Thyroid gland (tissue), 4 donors: ENCODE measurements around the gene KLHL42. TPM values are rescaled to one million over a fixed set of nuclear protein-coding genes. Genes with fewer than 3 reads are reported as not detected.

Experiments used
- DNase-seq, 2 donors: peaks; one replicate each; pipeline ENCODE4 v3.0.0-alpha.2; 2019
- H3K27ac ChIP-seq, 3 donors: fragments of 200-600 bp; sonication (generic); 1 replicate in 2 of 3; 2 replicates in 1 of 3; pipeline ENCODE4 v1.5.1; 2016 to 2019; ENCODE audit warnings: mild to moderate bottlenecking in 1 of 3, moderate library complexity in 1 of 3
- H3K27me3 ChIP-seq: fragments of 200-600 bp; sonication (generic); one replicate; pipeline ENCODE4 v1.5.1; 2019
- H3K36me3 ChIP-seq, 2 donors: fragments of 200-600 bp; sonication (generic); one replicate each; pipeline ENCODE4 v1.5.1; 2016 to 2019
- H3K4me1 ChIP-seq, 2 donors: fragments of 200-600 bp; sonication (generic); one replicate each; pipeline ENCODE4 v1.5.1; 2017 to 2019
- H3K4me3 ChIP-seq, 3 donors: fragments of 200-600 bp; sonication (generic); replicated peaks in 1 of 3; 1 replicate in 2 of 3; 2 replicates in 1 of 3; pipeline ENCODE4 v1.5.1; 2016; ENCODE audit warnings: mild to moderate bottlenecking in 1 of 3
- H3K9me3 ChIP-seq: fragments of 200-600 bp; sonication (generic); one replicate; pipeline ENCODE4 v1.5.1; 2017
- CTCF ChIP-seq, 6 experiments: fragments of 200-600 bp in 3 of 6; fragments of 450-650 bp in 3 of 6; sonication (generic) in 3 of 6; IDR thresholded peaks; one replicate each; pipeline ENCODE4 v1.5.1; 2016 to 2019; ENCODE audit warnings: antibody characterized with exemption in 6 of 6, mild to moderate bottlenecking in 2 of 6, inconsistent platforms in 1 of 6, moderate library complexity in 1 of 6
- POLR2A ChIP-seq, 2 donors: fragments of 450-650 bp; IDR thresholded peaks; one replicate each; pipeline ENCODE4 v1.6.1; 2017; ENCODE audit warnings: antibody characterized with exemption in 2 of 2, mild to moderate bottlenecking in 2 of 2, moderate library complexity in 1 of 2
- WGBS, 2 donors: methylation state at CpG; one replicate each; pipeline ENCODE4 v1.1.5; 2017; 5-methylcytosine and 5-hydroxymethylcytosine counted together
- intact Hi-C: fragments of 100-400 bp; cut with DNase I; formaldehyde crosslinking; loops from one replicate; pipeline ENCODE4 v1.15.1; 2023
- total RNA-seq, 4 donors: library from RNA; depleted of rRNA; stranded (reverse); fragments of >200 nt; gene quantifications; one replicate each; pipeline ENCODE4 v1.2.3, GENCODE V29; 2016

Gene KLHL42
- total RNA-seq, 4 donors from 2014 or later = 18.8 to 43.9 (median 22.7) TPM

GRCh38 chr12:27756670-27757195 is 23.3 kb upstream of the KLHL42 start:
- intact Hi-C loops = no loop called here
- H3K27me3 ChIP-seq = no peaks in the 10 kb centered on the region
- H3K4me1 ChIP-seq = no peaks in the 10 kb centered on the region
- no peak overlapping the region for H3K27ac ChIP-seq
- H3K9me3 ChIP-seq = no peaks in the 10 kb centered on the region
- WGBS, 2 donors = 97 to 99% methylated on average over 7 of the region's 7 CpGs
- TF ChIP-seq CTCF (IDR thresholded peaks at IDR 0.05) = no peak
- TF ChIP-seq POLR2A (IDR thresholded peaks at IDR 0.05) = no peak
- no peak for DNase-seq
- H3K36me3 ChIP-seq = peaks cover 0 to 7% of the 10 kb centered on the region in 2 donors
- H3K4me3 ChIP-seq = no peak overlapping the region

- Histone ChIP-seq H3K4me1 (no peaks in the 10 kb centered on the region), H3K4me3 (no peak overlapping the region), H3K9me3 (no peaks in the 10 kb centered on the region), H3K36me3 (no peaks in the 10 kb centered on the region), H3K27me3 (no peaks in the 10 kb centered on the region), H3K27ac (no peak overlapping the region)
- WGBS, 2 donors = 87 to 96% methylated on average over 2 of the region's 2 CpGs
- TF ChIP-seq CTCF (IDR thresholded peaks at IDR 0.05) (no peak), POLR2A (IDR thresholded peaks at IDR 0.05) (no peak)
- no peak for DNase-seq
- intact Hi-C loops = no loop called here
Observed at GRCh38 chr12:27762757-27763156, 17.3 kb upstream of the KLHL42 start.

GRCh38 chr12:27766587-27766986 is 13.4 kb upstream of the KLHL42 start:
- H3K4me1 ChIP-seq = no peaks in the 10 kb centered on the region

GRCh38 chr12:27769142-27769673 is 10.8 kb upstream of the KLHL42 start:
- no peaks in the 10 kb centered on the region for H3K36me3 ChIP-seq
- H3K4me1 ChIP-seq = no peaks in the 10 kb centered on the region
- no peak overlapping the region for H3K27ac ChIP-seq
- no peak for DNase-seq
- no peak for TF ChIP-seq CTCF (IDR thresholded peaks at IDR 0.05)
- TF ChIP-seq POLR2A (IDR thresholded peaks at IDR 0.05) = no peak
- intact Hi-C loops = no loop called here
- H3K9me3 ChIP-seq = no peaks in the 10 kb centered on the region
- no peak overlapping the region for H3K4me3 ChIP-seq
- H3K27me3 ChIP-seq = no peaks in the 10 kb centered on the region
- 90 to 91% methylated on average over 8 of the region's 8 CpGs for WGBS, 2 donors

More at GRCh38 chr12:27766587-27766986, 13.4 kb upstream of the KLHL42 start:
- Histone ChIP-seq H3K36me3 (no peaks in the 10 kb centered on the region), H3K4me3 (no peak overlapping the region), H3K27me3 (no peaks in the 10 kb centered on the region), H3K27ac (no peak overlapping the region), H3K9me3 (no peaks in the 10 kb centered on the region)
- no peak for DNase-seq
- no peak for TF ChIP-seq POLR2A (IDR thresholded peaks at IDR 0.05)
- TF ChIP-seq CTCF (IDR thresholded peaks at IDR 0.05) = no peak
- WGBS, 2 donors = 91 to 95% methylated on average over 3 of the region's 3 CpGs
- intact Hi-C loops = no loop called here

GRCh38 chr12:27771481-27772327 is 8.3 kb upstream of the KLHL42 start:
- WGBS, 2 donors = 80 to 81% methylated on average over 3 of the region's 3 CpGs
- no peak for DNase-seq

More at GRCh38 chr12:27771481-27772327, 8.3 kb upstream of the KLHL42 start:
- Histone ChIP-seq H3K4me3 (no peak overlapping the region), H3K9me3 (no peaks in the 10 kb centered on the region), H3K27ac (no peak overlapping the region), H3K27me3 (no peaks in the 10 kb centered on the region), H3K4me1 (no peaks in the 10 kb centered on the region), H3K36me3 (no peaks in the 10 kb centered on the region)
- TF ChIP-seq POLR2A (IDR thresholded peaks at IDR 0.05) (no peak), CTCF (IDR thresholded peaks at IDR 0.05) (no peak)
- intact Hi-C loops = no loop called here
